ENCODE data around the gene DSTN.
A peak's percentile ranks its signal among the peaks of the same experiment; 100 is the strongest.

DSTN gene

GRCh38 chr20:17609811-17610377, 40.0 kb downstream of the DSTN start:
- H3K4me3 ChIP-seq (ENCODE audit: low read depth, low read length): no peak overlapping the region
- H3K9me3 ChIP-seq (ENCODE audit: control insufficient read depth, low read length): no peaks in the 10 kb centered on the region
- TF ChIP-seq CTCF (IDR thresholded peaks at IDR 0.05): no peak
- no peaks in the 10 kb centered on the region for H3K36me3 ChIP-seq (ENCODE audit: control insufficient read depth, insufficient read depth, low read length)
- H3K4me2 ChIP-seq (ENCODE audit: low read length): no peak overlapping the region
- H3K9ac ChIP-seq: no peak overlapping the region
- peaks cover 11% of the 10 kb centered on the region for H3K4me1 ChIP-seq
- H2AFZ ChIP-seq: no peak overlapping the region
- H3K27me3 ChIP-seq (ENCODE audit: control insufficient read depth, insufficient read depth, low read length): no peaks in the 10 kb centered on the region
- peaks cover 10% of the 10 kb centered on the region for H3K79me2 ChIP-seq
- H3K27ac ChIP-seq: no peak overlapping the region

- Histone ChIP-seq H3K27me3 (ENCODE audit: control insufficient read depth, insufficient read depth, low read length) (no peaks in the 10 kb centered on the region), H3K4me2 (ENCODE audit: low read length) (no peak overlapping the region), H3K9ac (no peak overlapping the region), H3K4me1 (peaks cover 8% of the 10 kb centered on the region), H3K36me3 (ENCODE audit: control insufficient read depth, insufficient read depth, low read length) (no peaks in the 10 kb centered on the region), H3K4me3 (ENCODE audit: low read depth, low read length) (no peak overlapping the region), H3K79me2 (peaks cover 10% of the 10 kb centered on the region), H3K27ac (peak overlapping the region; percentile 13), H3K9me3 (ENCODE audit: control insufficient read depth, low read length) (no peaks in the 10 kb centered on the region), H2AFZ (no peak overlapping the region)
- no peak for TF ChIP-seq CTCF (IDR thresholded peaks at IDR 0.05)
These were observed 40.9 kb downstream of the DSTN start for GRCh38 chr20:17610566-17611289.

GRCh38 chr20:17611290-17611539, 41.3 kb downstream of the DSTN start:
- no peak overlapping the region for H3K9ac ChIP-seq
- H3K27ac ChIP-seq: no peak overlapping the region
- no peaks in the 10 kb centered on the region for H3K36me3 ChIP-seq (ENCODE audit: control insufficient read depth, insufficient read depth, low read length)
- TF ChIP-seq CTCF (IDR thresholded peaks at IDR 0.05): peak; percentile 60
- no peak overlapping the region for H3K4me2 ChIP-seq (ENCODE audit: low read length)
- H3K27me3 ChIP-seq (ENCODE audit: control insufficient read depth, insufficient read depth, low read length): no peaks in the 10 kb centered on the region
- H3K4me3 ChIP-seq (ENCODE audit: low read depth, low read length): no peak overlapping the region
- H2AFZ ChIP-seq: no peak overlapping the region
- H3K79me2 ChIP-seq: peaks cover 10% of the 10 kb centered on the region
- H3K4me1 ChIP-seq: peaks cover 8% of the 10 kb centered on the region
- H3K9me3 ChIP-seq (ENCODE audit: control insufficient read depth, low read length): no peaks in the 10 kb centered on the region

GRCh38 chr20:17611540-17612286, 41.8 kb downstream of the DSTN start:
- H3K9me3 ChIP-seq (ENCODE audit: control insufficient read depth, low read length): no peaks in the 10 kb centered on the region
- no peak overlapping the region for H2AFZ ChIP-seq
- no peaks in the 10 kb centered on the region for H3K36me3 ChIP-seq (ENCODE audit: control insufficient read depth, insufficient read depth, low read length)
- no peak for TF ChIP-seq CTCF (IDR thresholded peaks at IDR 0.05)
- H3K79me2 ChIP-seq: peaks cover 10% of the 10 kb centered on the region
- no peak overlapping the region for H3K9ac ChIP-seq
- peaks cover 8% of the 10 kb centered on the region for H3K4me1 ChIP-seq
- no peaks in the 10 kb centered on the region for H3K27me3 ChIP-seq (ENCODE audit: control insufficient read depth, insufficient read depth, low read length)
- no peak overlapping the region for H3K4me2 ChIP-seq (ENCODE audit: low read length)
- H3K4me3 ChIP-seq (ENCODE audit: low read depth, low read length): no peak overlapping the region
- H3K27ac ChIP-seq: no peak overlapping the region
